ENCODE results near the gene HEG1.

HEG1 gene

DNA sequence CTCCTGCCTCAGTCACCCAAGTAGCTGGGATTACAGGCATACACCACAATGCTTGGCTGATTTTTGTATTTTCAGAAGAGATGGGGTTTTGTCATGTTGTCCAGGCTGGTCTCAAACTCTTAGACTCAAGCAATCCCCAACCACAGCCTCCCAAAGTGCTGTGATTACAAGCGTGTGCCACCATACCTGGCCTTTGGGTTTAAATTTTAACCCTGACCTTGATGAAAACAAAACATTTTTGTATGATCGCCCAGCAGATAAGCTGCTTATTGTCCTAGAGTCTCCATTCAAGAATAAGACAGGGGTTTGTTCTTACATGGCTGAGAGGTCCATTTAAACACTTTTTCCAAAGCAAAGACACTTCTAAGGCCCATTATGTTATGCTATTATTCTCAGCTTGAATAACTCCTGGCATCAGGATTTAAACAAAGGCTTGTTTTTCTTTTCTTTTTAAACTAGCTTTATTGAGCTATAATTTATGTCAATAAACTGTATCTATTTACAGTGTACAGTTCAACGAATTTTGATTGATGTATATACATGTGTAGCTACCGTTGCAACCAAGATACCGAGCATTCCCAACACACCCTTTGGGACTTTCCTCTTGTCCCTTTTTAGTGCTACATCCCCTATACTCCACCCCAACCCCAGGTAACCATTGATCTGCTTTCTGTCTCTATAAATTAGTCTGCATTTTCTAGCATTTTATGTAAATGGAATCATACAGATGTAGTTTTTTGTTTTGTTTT is 119.8 kb downstream of the HEG1 start:
- no peak for TF ChIP-seq CTCF (IDR thresholded peaks at IDR 0.05)
- no peaks in the 10 kb centered on the region for H3K36me3 ChIP-seq (ENCODE audit: control insufficient read depth, insufficient read depth, low read length)
- H3K4me3 ChIP-seq (ENCODE audit: low read depth, low read length): no peak overlapping the region
- H3K79me2 ChIP-seq: no peaks in the 10 kb centered on the region
- H3K4me1 ChIP-seq: no peaks in the 10 kb centered on the region
- H3K27ac ChIP-seq: no peak overlapping the region
- no peak overlapping the region for H3K4me2 ChIP-seq (ENCODE audit: low read length)
- H3K27me3 ChIP-seq (ENCODE audit: control insufficient read depth, insufficient read depth, low read length): no peaks in the 10 kb centered on the region
- H2AFZ ChIP-seq: no peak overlapping the region
- no peak overlapping the region for H3K9ac ChIP-seq
- no peaks in the 10 kb centered on the region for H3K9me3 ChIP-seq (ENCODE audit: control insufficient read depth, low read length)

DNA sequence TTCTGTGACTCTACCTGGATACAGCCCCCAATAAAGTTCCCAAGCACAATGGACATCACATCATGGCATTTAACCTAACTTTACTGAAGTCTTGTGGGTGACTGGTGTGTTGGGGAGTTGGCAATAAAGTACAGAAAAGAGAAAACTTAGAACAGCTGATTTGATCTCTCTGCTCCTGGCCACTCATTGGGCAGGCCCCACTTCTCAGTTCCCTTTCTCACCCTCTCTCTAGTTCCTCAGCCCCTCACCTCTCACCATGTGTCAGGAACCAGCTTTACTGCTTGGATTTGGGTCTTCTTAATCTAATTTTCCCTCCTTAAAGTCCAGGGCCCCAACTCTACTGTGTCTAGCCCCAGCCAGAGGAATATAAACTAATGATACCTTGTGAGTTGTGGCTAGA is 120.5 kb downstream of the HEG1 start:
- no peak overlapping the region for H3K27ac ChIP-seq

GRCh38 chr3:124934577-124934976 is 121.2 kb downstream of the HEG1 start, which contains the start of gene MUC13:
Gene MUC13 (minus strand): TSS chr3:124934751. CDS start chr3:124934712, 39 bp downstream.
- H3K4me3 ChIP-seq (ENCODE audit: low read depth, low read length): no peak within 1 kb of the TSS

More for the DNA sequence above, 120.5 kb downstream of the HEG1 start:
- H2AFZ ChIP-seq: no peak overlapping the region
- H3K4me2 ChIP-seq (ENCODE audit: low read length): no peak overlapping the region
- no peaks in the 10 kb centered on the region for H3K27me3 ChIP-seq (ENCODE audit: control insufficient read depth, insufficient read depth, low read length)
- TF ChIP-seq CTCF (IDR thresholded peaks at IDR 0.05): no peak
- no peaks in the 10 kb centered on the region for H3K9me3 ChIP-seq (ENCODE audit: control insufficient read depth, low read length)
- no peak overlapping the region for H3K4me3 ChIP-seq (ENCODE audit: low read depth, low read length)
- H3K79me2 ChIP-seq: no peaks in the 10 kb centered on the region
- H3K9ac ChIP-seq: no peak overlapping the region
- no peaks in the 10 kb centered on the region for H3K36me3 ChIP-seq (ENCODE audit: control insufficient read depth, insufficient read depth, low read length)
- H3K4me1 ChIP-seq: no peaks in the 10 kb centered on the region

GRCh38 chr3:124928333-124929202 is 127.2 kb downstream of the HEG1 start:
- Histone ChIP-seq H3K27me3 (ENCODE audit: control insufficient read depth, insufficient read depth, low read length) (no peaks in the 10 kb centered on the region), H3K9me3 (ENCODE audit: control insufficient read depth, low read length) (no peaks in the 10 kb centered on the region), H3K4me3 (ENCODE audit: low read depth, low read length) (no peak overlapping the region), H3K9ac (no peak overlapping the region), H3K4me2 (ENCODE audit: low read length) (no peak overlapping the region), H3K4me1 (no peaks in the 10 kb centered on the region), H3K27ac (no peak overlapping the region), H2AFZ (no peak overlapping the region), H3K79me2 (no peaks in the 10 kb centered on the region), H3K36me3 (ENCODE audit: control insufficient read depth, insufficient read depth, low read length) (no peaks in the 10 kb centered on the region)
- peak; percentile 63 for TF ChIP-seq CTCF (IDR thresholded peaks at IDR 0.05)

More at GRCh38 chr3:124934577-124934976, 121.2 kb downstream of the HEG1 start, which contains the start of gene MUC13:
- no peak within 1 kb of the TSS for H3K4me2 ChIP-seq (ENCODE audit: low read length)
- no peaks in the 10 kb centered on the region for H3K79me2 ChIP-seq
- no peak for TF ChIP-seq CTCF (IDR thresholded peaks at IDR 0.05)
- no peaks in the 10 kb centered on the region for H3K9me3 ChIP-seq (ENCODE audit: control insufficient read depth, low read length)
- no peak within 1 kb of the TSS for H3K9ac ChIP-seq
- H3K4me1 ChIP-seq: no peaks in the 10 kb centered on the region
- no peak within 1 kb of the TSS for H3K27ac ChIP-seq
- no peaks in the 10 kb centered on the region for H3K27me3 ChIP-seq (ENCODE audit: control insufficient read depth, insufficient read depth, low read length)
- no peaks in the 10 kb centered on the region for H3K36me3 ChIP-seq (ENCODE audit: control insufficient read depth, insufficient read depth, low read length)
- H2AFZ ChIP-seq: no peak within 1 kb of the TSS

Data from parathyroid adenoma (tissue), 2 donors.